Upper lobe of right lung (tissue), 1 donor: ENCODE measurements around the gene RAPGEFL1. TPM values are rescaled to one million over a fixed set of nuclear protein-coding genes. Genes with fewer than 3 reads are reported as not detected.
"Not testable (repeated sequence)": the region's sequence is repeated elsewhere in the genome, so short reads cannot be mapped to it uniquely, and the experiment has no call there.

Source experiments
- ATAC-seq: fragments of 200-7000 bp; cut with Tn5 transposase; one replicate; pipeline ENCODE4 v1.9.1; 2020; ENCODE audit warnings: mild to moderate bottlenecking, moderate library complexity
- DNase-seq: peaks from one replicate; pipeline ENCODE4 v3.0.0-alpha.2; 2020
- H3K27ac ChIP-seq: fragments of 200-600 bp; one replicate; pipeline ENCODE4 v1.8.0; 2022
- H3K27me3 ChIP-seq: fragments of 200-600 bp; one replicate; pipeline ENCODE4 v1.8.0; 2022; ENCODE audit warnings: mild to moderate bottlenecking
- H3K36me3 ChIP-seq: fragments of 200-600 bp; one replicate; pipeline ENCODE4 v1.8.0; 2022
- H3K4me1 ChIP-seq: fragments of 200-600 bp; one replicate; pipeline ENCODE4 v1.8.0; 2022
- H3K4me3 ChIP-seq: fragments of 200-600 bp; one replicate; pipeline ENCODE4 v1.8.0; 2022; ENCODE audit warnings: mild to moderate bottlenecking
- H3K9me3 ChIP-seq: fragments of 200-600 bp; one replicate; pipeline ENCODE4 v1.8.0; 2022
- CTCF ChIP-seq: fragments of 200-600 bp; IDR thresholded peaks from one replicate; pipeline ENCODE4 v1.8.0; 2022; ENCODE audit warnings: antibody characterized with exemption
- intact Hi-C: fragments of 100-400 bp; cut with DNase I; formaldehyde crosslinking; loops from one replicate; pipeline ENCODE4 v1.11.0; 2022
- microRNA-seq: library from miRNA; unstranded; fragments of <30 nt; microRNA quantifications from one replicate; pipeline ENCODE4 v1.2.0, GENCODE V29; 2020; ENCODE audit warnings: borderline microRNAs expressed
- total RNA-seq: library from RNA; stranded (reverse); fragmentation: NEBNext Ultra II Directional; extraction: Animal tissue kit (Norgen Biotek cat#: 25700); gene quantifications from one replicate; pipeline ENCODE4 v1.2.1, GENCODE V29; 2021
- donor health status: DM: no; HTN: yes; CAD: no; lungs with severe emphysema.

RAPGEFL1 gene
- total RNA-seq, 1 donor from 2014 or later: 10.2 TPM

- no peak for TF ChIP-seq CTCF
- Histone ChIP-seq H3K27me3 (no peaks in the 10 kb centered on the region), H3K9me3 (no peaks in the 10 kb centered on the region), H3K4me1 (peaks cover 2% of the 10 kb centered on the region), H3K4me3 (no peak overlapping the region), H3K36me3 (peaks cover 41% of the 10 kb centered on the region), H3K27ac (no peak overlapping the region)
- intact Hi-C loops: no loop called here
- DNase-seq (no peak), ATAC-seq (no peak)
These were observed 53.4 kb downstream of the RAPGEFL1 start for GRCh38 chr17:40230670-40231069.

GRCh38 chr17:40231928-40232327 is 54.7 kb downstream of the RAPGEFL1 start:
- H3K9me3 ChIP-seq, DNase-seq, intact Hi-C loops, H3K4me3 ChIP-seq, H3K27me3 ChIP-seq, H3K4me1 ChIP-seq, ATAC-seq, H3K27ac ChIP-seq: not testable (repeated sequence)
- H3K36me3 ChIP-seq: peaks cover 41% of the 10 kb centered on the region

GRCh38 chr17:40241252-40241834 is 64.1 kb downstream of the RAPGEFL1 start:
- no peak overlapping the region for H3K27ac ChIP-seq
- TF ChIP-seq CTCF: no peak
- DNase-seq (no peak), ATAC-seq (no peak)
- H3K4me3 ChIP-seq: no peak overlapping the region
- H3K36me3 ChIP-seq: peaks cover 4% of the 10 kb centered on the region
- peaks cover 9% of the 10 kb centered on the region for H3K4me1 ChIP-seq
- intact Hi-C loops: no loop called here
- H3K27me3 ChIP-seq: no peaks in the 10 kb centered on the region
- no peaks in the 10 kb centered on the region for H3K9me3 ChIP-seq

DNA sequence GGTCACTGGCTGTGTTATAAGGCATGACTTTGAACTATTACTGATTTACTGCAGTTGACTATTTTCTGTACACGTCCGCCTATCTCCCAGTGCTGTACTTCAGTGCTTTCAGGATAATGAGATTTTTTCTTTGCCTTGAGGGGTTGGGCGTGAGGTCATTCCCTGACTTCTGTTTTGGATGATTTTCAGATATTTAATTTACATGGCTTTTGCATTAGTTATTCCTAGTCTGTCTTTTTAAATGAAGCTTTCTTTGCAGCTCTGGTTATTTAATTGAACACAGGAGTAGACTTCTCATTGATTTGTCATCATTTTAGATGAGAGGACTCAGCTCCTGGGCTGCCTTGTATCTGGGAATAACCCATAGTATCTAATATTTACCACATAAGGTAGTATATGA is 65.5 kb downstream of the RAPGEFL1 start:
- no peaks in the 10 kb centered on the region for H3K27me3 ChIP-seq
- H3K9me3 ChIP-seq: no peaks in the 10 kb centered on the region
- H3K4me1 ChIP-seq: peaks cover 9% of the 10 kb centered on the region
- intact Hi-C loops: no loop called here
- no peak overlapping the region for H3K4me3 ChIP-seq
- TF ChIP-seq CTCF: no peak
- no peak for DNase-seq
- H3K27ac ChIP-seq: no peak overlapping the region
- ATAC-seq: no peak
- H3K36me3 ChIP-seq: peaks cover 4% of the 10 kb centered on the region

DNA sequence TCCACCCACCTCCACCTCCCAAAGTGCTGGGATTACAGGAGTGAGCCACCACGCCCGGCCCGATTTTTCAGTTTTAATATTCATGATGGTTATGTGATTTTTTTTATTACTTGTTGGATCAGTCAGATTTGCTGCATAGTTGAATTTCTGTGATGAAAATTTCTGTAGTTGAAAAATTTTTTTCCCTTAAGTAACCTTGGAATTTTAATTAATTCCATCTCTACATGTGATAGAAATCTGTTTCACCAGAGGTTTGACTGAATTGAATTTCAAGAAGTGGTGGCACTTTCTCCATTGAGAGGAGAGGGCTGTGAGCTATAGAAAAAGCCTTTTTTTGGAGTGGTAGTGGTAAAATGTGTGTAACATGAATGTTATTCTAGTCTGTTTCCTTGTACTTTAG is 66.5 kb downstream of the RAPGEFL1 start:
- no peaks in the 10 kb centered on the region for H3K9me3 ChIP-seq
- intact Hi-C loops: no loop called here
- no peak overlapping the region for H3K27ac ChIP-seq
- DNase-seq (no peak), ATAC-seq (no peak)
- H3K36me3 ChIP-seq: no peaks in the 10 kb centered on the region
- peaks cover 9% of the 10 kb centered on the region for H3K4me1 ChIP-seq
- no peak for TF ChIP-seq CTCF
- no peaks in the 10 kb centered on the region for H3K27me3 ChIP-seq
- H3K4me3 ChIP-seq: no peak overlapping the region

DNA sequence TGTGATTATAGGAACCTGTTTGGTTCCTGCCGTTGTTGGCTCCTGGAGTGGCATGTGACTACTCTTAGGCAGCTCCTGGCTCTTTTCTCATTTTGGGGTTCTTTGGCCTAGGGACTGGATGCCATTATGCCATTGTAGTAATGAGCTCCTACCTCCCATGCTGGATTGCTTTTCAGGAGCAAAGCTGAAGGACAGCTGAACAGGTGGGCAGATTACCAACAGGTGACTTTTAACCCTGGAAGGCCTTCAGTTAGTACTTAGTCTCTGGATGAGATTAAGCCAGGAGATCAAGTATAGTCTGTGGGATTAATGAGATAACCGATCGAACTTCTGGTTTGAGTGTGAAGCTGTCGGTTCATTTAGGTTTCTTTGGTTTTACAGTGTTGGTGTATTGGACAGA is 67.0 kb downstream of the RAPGEFL1 start:
- H3K4me3 ChIP-seq: no peak overlapping the region
- intact Hi-C loops: no loop called here
- H3K36me3 ChIP-seq: no peaks in the 10 kb centered on the region
- ATAC-seq: no peak
- no peaks in the 10 kb centered on the region for H3K9me3 ChIP-seq
- H3K27ac ChIP-seq: no peak overlapping the region
- peaks cover 13% of the 10 kb centered on the region for H3K4me1 ChIP-seq
- DNase-seq: no peak
- H3K27me3 ChIP-seq: no peaks in the 10 kb centered on the region
- no peak for TF ChIP-seq CTCF

Small RNA genes lying within 50 kb of the gene (microRNA-seq; reads per million reads assigned to microRNA genes)
- gene MIR6866 (1.5 reads per million), gene MIR6867 (not detected)

Other genes starting within 250 kb of the RAPGEFL1 start
- gene ORMDL3, start 249.9 kb upstream of the RAPGEFL1 start, total RNA-seq: 70.3 TPM
- not detected for gene LRRC3C, start 249.7 kb upstream of the RAPGEFL1 start, total RNA-seq
- gene GSDMA, start 214.5 kb upstream of the RAPGEFL1 start, total RNA-seq: 0.29 TPM
- 73.6 TPM for gene PSMD3, start 196.7 kb upstream of the RAPGEFL1 start, total RNA-seq
- gene CSF3, start 162.0 kb upstream of the RAPGEFL1 start, total RNA-seq: 1.2 TPM
- gene MED24, start 123.1 kb upstream of the RAPGEFL1 start, total RNA-seq: 81.3 TPM
- 55.6 TPM for gene THRA, start 114.5 kb upstream of the RAPGEFL1 start, total RNA-seq
- gene NR1D1, start 76.9 kb upstream of the RAPGEFL1 start, total RNA-seq: 24.9 TPM
- 84.4 TPM for gene MSL1, start 55.5 kb upstream of the RAPGEFL1 start, total RNA-seq
- gene CASC3, start 36.9 kb upstream of the RAPGEFL1 start, total RNA-seq: 106 TPM
- gene WIPF2, start 41.8 kb downstream of the RAPGEFL1 start, total RNA-seq: 38.3 TPM
- 1.4 TPM for gene CDC6, start 110.4 kb downstream of the RAPGEFL1 start, total RNA-seq
- gene RARA, start 131.7 kb downstream of the RAPGEFL1 start, total RNA-seq: 69.7 TPM
- gene GJD3, start 187.3 kb downstream of the RAPGEFL1 start, total RNA-seq: 2.8 TPM
- gene TOP2A, start 240.4 kb downstream of the RAPGEFL1 start, total RNA-seq: 3.3 TPM